Left lung (tissue), 10 donors: ENCODE results near the gene RSRP1. TPM values are rescaled to one million over a fixed set of nuclear protein-coding genes. Genes with fewer than 3 reads are reported as not detected.

ENCODE experiments used
- ATAC-seq: fragments of 200-7000 bp; cut with Tn5 transposase; one replicate; pipeline ENCODE4 v1.9.1; 2020; ENCODE audit warnings: moderate library complexity
- DNase-seq, 4 donors: peaks; one replicate each; pipeline ENCODE4 v3.0.0-alpha.2; 2013 to 2020
- H3K27ac ChIP-seq, 2 donors: fragments of 200-600 bp; sonication (generic) in 1 of 2; one replicate each; pipeline versions ENCODE4 v1.5.0 to v1.8.0; 2020 to 2021
- H3K27me3 ChIP-seq, 2 donors: fragments of 200-600 bp; sonication (generic) in 1 of 2; one replicate each; pipeline versions ENCODE4 v1.5.0 to v1.8.0; 2020 to 2021
- H3K36me3 ChIP-seq, 2 donors: fragments of 200-600 bp; sonication (generic) in 1 of 2; one replicate each; pipeline versions ENCODE4 v1.5.0 to v1.8.0; 2020 to 2021
- H3K4me1 ChIP-seq, 2 donors: fragments of 200-600 bp; one replicate each; pipeline ENCODE4 v1.8.0; 2021
- H3K4me3 ChIP-seq, 2 donors: fragments of 200-600 bp; sonication (generic) in 1 of 2; one replicate each; pipeline versions ENCODE4 v1.5.0 to v1.8.0; 2020 to 2021; ENCODE audit warnings: mild to moderate bottlenecking in 1 of 2
- H3K9me3 ChIP-seq, 2 donors: fragments of 200-600 bp; sonication (generic) in 1 of 2; one replicate each; pipeline versions ENCODE4 v1.5.0 to v1.8.0; 2020 to 2021
- CTCF ChIP-seq, 2 donors: fragments of 200-600 bp; sonication (generic) in 1 of 2; IDR thresholded peaks; one replicate each; pipeline versions ENCODE4 v1.5.0 to v1.8.0; 2021; ENCODE audit warnings: antibody characterized with exemption in 2 of 2
- intact Hi-C, 2 donors: fragments of 100-400 bp; cut with DNase I; formaldehyde crosslinking; loops; one replicate each; pipeline versions ENCODE4 v1.11.2 to v1.14.2; 2022
- polyA plus RNA-seq, 6 donors: library from polyadenylated mRNA; unstranded; fragments of 120-200 nt; gene quantifications; one replicate each; pipeline ENCODE4 v1.2.1, GENCODE V29; 2013; ENCODE audit not compliant: insufficient read length in 6 of 6
- total RNA-seq, 2 donors: library from RNA; stranded (reverse); fragmentation: NEBNext Ultra II Directional; extraction: Animal tissue kit (Norgen Biotek cat#: 25700); gene quantifications; one replicate each; pipeline ENCODE4 v1.2.1, GENCODE V29; 2021
- donor health status: DM: no; HTN: yes; CAD: no.
- donor health status: DM: no; HTN: no; CAD: no.

The RSRP1 gene
- total and polyA plus RNA-seq, 8 donors: 113 to 230 (median 203) TPM

DNA sequence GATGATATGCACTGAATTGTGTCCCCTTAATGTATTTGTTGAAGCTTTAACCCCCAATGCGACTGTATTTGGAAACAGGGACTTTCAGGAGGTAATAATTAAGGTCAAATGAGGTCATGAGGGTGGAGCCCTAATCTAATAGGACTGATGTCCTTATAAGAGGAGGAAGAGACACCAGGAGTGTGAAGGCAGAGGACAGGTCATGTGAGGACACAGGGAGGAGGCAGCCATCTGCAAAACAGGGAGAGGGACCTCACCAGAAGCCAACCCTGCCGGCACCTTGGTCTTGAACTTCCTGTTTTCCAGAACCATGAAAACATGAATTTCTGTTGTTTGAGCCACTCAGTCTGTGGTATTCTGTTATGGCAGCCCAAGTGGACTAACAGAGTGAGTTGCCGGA lies 30.2 kb downstream of the RSRP1 start:
- H3K27me3 ChIP-seq: no peaks in the 10 kb centered on the region
- intact Hi-C loops: no loop called here
- no peak for ATAC-seq

DNA sequence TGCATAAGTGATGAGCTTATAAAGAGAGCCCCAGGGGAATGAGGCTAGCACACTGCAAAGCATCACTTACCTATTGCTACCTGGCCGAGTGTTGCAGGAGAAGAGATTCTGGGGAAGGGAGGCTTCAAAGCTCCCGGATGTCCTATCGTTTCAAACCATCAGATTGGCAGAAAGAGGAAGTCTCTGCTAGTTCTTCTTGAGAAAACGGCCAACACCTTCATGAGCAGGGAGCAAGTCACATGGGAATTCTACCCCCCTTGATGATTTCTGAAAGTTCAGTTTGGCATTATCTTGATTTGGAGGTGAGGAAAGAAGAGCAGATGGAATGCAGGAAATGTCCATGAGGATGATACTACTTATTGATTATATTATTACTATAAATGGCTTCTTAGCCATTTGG lies 31.1 kb downstream of the RSRP1 start:
- no peaks in the 10 kb centered on the region for H3K4me1 ChIP-seq
- DNase-seq (no peak), ATAC-seq (no peak)
- H3K27me3 ChIP-seq: peaks cover 0 to 2% of the 10 kb centered on the region in 2 donors
- H3K36me3 ChIP-seq: peaks cover 0 to 16% of the 10 kb centered on the region in 2 donors
- no peak overlapping the region for H3K4me3 ChIP-seq
- intact Hi-C loops: no loop called here
- H3K9me3 ChIP-seq: no peaks in the 10 kb centered on the region
- no peak for TF ChIP-seq CTCF (IDR thresholded peaks at IDR 0.05)
- H3K27ac ChIP-seq: no peak overlapping the region

More for the DNA sequence above, 30.2 kb downstream of the RSRP1 start:
- no peak overlapping the region for H3K27ac ChIP-seq
- H3K4me3 ChIP-seq: no peak overlapping the region
- TF ChIP-seq CTCF (IDR thresholded peaks at IDR 0.05): no peak
- no peaks in the 10 kb centered on the region for H3K4me1 ChIP-seq
- no peaks in the 10 kb centered on the region for H3K9me3 ChIP-seq
- no peak for DNase-seq
- H3K36me3 ChIP-seq: peaks cover 0 to 24% of the 10 kb centered on the region in 2 donors

DNA sequence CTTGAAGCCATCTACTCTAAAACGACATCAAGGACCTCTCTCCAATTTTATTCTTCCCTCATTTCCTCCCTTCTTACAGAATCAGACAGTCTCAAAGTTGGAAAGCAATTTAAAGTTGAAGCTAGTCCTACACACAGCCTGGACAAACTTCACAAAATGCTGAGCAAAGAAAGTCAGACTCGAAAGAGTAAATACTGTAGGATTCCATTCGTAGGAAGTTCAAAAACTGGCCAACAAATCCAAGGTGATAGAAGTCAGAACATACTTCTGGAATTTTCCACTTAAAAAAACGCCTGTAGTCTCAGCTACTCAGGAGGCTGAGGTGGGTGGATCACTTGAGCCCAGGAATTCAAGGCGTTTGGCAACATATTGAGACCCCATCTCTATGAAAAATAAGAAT lies 34.5 kb downstream of the RSRP1 start:
- Histone ChIP-seq H3K27me3 (peaks cover 0 to 10% of the 10 kb centered on the region in 2 donors), H3K4me3 (no peak overlapping the region), H3K27ac (no peak overlapping the region), H3K36me3 (no peaks in the 10 kb centered on the region), H3K4me1 (no peaks in the 10 kb centered on the region), H3K9me3 (no peaks in the 10 kb centered on the region)
- no peak for TF ChIP-seq CTCF (IDR thresholded peaks at IDR 0.05)
- no peak for ATAC-seq
- no peak for DNase-seq
- intact Hi-C loops: no loop called here

DNA sequence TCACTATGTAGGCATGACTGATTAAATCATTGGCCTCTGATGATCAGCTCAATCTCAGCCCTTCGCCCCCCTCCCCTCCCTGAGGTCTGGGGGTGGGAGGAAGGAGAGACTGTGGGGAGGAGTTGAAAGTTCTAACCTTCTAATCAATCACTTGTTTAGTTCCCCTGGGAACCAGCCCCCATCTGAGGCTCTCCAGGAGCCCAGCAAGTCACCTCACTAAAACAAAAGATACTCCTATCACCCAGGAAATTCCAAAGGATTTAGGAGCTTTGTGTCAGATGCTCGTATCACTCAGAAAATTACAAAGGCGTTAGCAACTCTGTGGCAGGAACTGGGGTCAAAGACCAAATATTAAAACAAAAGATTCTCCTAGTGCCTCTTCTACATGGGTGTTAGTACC lies 36.5 kb downstream of the RSRP1 start:
- no peak overlapping the region for H3K4me3 ChIP-seq
- no peaks in the 10 kb centered on the region for H3K36me3 ChIP-seq
- no peaks in the 10 kb centered on the region for H3K9me3 ChIP-seq
- DNase-seq (no peak), ATAC-seq (no peak)
- H3K27me3 ChIP-seq: peaks cover 0 to 10% of the 10 kb centered on the region in 2 donors
- H3K27ac ChIP-seq: no peak overlapping the region
- no peaks in the 10 kb centered on the region for H3K4me1 ChIP-seq
- no peak for TF ChIP-seq CTCF (IDR thresholded peaks at IDR 0.05)
- intact Hi-C loops: no loop called here

GRCh38 chr1:25209516-25209915 lies 37.7 kb downstream of the RSRP1 start:
- Histone ChIP-seq H3K36me3 (no peaks in the 10 kb centered on the region), H3K4me3 (no peak overlapping the region), H3K27ac (no peak overlapping the region), H3K27me3 (peaks cover 0 to 10% of the 10 kb centered on the region in 2 donors), H3K4me1 (no peaks in the 10 kb centered on the region), H3K9me3 (no peaks in the 10 kb centered on the region)
- intact Hi-C loops: no loop called here
- ATAC-seq (no peak), DNase-seq (no peak)
- TF ChIP-seq CTCF (IDR thresholded peaks at IDR 0.05): no peak
